HG03039 (cell line): Measurements from ENCODE around the gene PCCA.
"Not testable (repeated sequence)": the region's sequence is repeated elsewhere in the genome, so short reads cannot be mapped to it uniquely, and the experiment has no call there.

Experiments
- ATAC-seq: cut with Tn5 transposase; IDR thresholded peaks from one replicate; pipeline ENCODE4 v1.9.1; 2021; ENCODE audit warnings: mild to moderate bottlenecking, moderate library complexity; ENCODE audit not compliant: unreplicated experiment

The PCCA gene, protein sequence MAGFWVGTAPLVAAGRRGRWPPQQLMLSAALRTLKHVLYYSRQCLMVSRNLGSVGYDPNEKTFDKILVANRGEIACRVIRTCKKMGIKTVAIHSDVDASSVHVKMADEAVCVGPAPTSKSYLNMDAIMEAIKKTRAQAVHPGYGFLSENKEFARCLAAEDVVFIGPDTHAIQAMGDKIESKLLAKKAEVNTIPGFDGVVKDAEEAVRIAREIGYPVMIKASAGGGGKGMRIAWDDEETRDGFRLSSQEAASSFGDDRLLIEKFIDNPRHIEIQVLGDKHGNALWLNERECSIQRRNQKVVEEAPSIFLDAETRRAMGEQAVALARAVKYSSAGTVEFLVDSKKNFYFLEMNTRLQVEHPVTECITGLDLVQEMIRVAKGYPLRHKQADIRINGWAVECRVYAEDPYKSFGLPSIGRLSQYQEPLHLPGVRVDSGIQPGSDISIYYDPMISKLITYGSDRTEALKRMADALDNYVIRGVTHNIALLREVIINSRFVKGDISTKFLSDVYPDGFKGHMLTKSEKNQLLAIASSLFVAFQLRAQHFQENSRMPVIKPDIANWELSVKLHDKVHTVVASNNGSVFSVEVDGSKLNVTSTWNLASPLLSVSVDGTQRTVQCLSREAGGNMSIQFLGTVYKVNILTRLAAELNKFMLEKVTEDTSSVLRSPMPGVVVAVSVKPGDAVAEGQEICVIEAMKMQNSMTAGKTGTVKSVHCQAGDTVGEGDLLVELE

DNA sequence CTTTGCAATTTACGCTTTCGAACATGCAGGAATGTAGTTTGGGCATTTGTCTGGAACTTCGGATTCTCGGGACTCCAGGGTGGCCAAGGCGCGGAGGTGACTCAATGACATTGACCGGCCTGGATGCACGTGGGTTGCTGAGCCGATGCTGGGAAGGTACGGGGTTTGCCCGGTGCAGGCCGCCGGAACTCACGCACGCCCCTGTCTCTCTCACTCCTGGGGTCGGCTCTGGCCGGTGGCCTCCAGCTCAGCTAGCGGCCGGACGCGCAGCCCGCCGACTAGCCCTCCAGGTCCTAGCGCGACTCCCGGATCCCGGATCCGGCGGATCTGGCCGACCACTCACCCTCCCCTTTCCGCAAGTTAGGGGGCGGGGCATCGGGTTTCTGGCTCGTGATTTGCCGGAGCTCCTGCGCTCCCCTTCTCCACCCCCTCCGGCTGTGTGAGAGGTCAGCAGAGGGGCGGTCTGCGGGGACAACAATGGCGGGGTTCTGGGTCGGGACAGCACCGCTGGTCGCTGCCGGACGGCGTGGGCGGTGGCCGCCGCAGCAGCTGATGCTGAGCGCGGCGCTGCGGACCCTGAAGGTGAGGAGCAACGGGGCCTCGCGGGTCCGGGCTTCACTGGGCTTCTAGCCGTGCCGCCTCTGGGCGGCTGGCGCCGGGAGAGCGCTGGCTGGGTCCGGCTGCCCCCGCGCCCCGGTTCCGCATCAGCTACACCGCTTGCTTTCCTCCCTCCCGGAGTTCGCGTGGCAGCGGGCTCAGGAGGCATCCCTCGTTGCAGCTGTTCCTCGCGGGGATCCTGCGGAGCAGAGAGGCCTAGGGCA, at the start of gene PCCA:
Gene PCCA (plus strand): TSS at position 450 of the 821 bp plus-strand sequence. CDS start 28 bp downstream, at position 478.
- peak; percentile 97 for ATAC-seq

DNA sequence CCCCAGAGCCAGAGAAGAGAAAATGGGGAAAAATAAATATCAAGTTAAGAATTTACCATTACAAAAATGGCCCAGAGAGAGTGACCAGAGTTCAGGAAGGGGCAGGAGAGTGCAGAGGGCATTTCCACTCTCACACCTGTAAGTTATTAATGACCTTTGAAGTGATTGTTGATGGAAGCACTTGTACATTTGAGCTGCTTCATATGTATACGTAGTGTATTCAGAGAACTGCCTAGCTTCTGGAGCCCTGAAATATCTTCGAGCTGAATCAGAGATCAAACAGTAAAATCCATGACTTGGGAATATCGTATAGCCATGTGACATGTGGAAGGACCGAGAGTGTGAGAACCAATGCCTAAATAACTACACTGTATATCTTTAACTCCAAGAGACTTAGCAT, 49.2 kb upstream of the PCCA start:
- ATAC-seq = no peak

DNA sequence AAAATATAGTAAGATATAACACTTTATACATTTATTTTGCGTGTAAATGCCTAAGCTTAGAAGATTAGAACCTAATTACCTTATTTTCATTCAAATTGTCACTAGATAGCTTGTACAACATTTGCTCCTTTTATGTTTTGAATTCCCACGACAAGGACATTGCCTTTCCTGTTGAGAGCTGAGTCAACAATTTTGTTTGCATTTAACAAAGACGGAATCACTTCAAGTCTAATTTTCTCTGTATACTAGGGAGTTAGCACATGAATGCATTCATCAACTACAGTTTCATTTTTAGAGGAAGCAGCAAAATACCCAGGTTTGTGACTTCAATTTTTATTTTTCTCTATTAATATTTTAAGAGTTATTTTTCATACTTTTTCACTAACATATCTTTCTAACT, 48.7 kb upstream of the PCCA start:
- ATAC-seq = no peak

DNA sequence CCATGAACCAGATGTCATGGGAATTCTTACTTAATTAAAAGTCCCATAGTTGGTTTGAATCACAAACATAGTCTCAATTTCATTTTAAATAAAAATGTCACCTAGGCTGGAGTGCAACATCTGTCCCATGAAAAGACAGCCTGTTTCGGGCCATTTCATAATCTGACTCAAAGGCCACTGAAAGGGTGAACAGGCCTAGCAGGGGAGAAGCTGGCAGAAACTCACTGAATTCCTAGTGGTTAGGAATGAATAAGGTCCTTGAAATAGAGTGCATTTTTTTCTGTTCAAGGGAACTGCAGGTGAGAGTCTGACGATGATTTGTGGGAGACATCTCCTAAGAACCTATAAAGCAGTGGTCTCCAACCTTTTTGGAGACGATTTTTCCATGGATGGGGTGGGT, 44.0 kb upstream of the PCCA start:
- no peak for ATAC-seq

DNA sequence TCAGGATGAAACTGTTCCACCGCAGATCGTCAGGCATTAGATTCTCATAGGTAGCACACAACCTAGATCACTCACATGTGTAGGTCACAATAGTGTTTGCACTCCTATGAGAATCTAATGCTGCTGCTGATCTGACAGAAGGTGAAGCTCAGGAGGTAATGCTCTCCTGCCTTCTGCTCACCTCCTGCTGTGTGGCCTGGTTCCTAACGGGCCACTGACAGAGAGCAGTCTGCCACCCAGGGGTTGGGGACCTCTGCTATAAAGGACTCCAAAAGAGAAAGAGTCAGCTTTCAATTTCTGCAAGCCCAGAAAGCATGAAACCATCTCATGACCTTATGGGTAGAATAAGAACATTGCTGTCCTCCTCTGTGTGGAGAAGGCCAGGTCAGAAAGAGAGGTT, 43.5 kb upstream of the PCCA start:
- ATAC-seq = no peak

DNA sequence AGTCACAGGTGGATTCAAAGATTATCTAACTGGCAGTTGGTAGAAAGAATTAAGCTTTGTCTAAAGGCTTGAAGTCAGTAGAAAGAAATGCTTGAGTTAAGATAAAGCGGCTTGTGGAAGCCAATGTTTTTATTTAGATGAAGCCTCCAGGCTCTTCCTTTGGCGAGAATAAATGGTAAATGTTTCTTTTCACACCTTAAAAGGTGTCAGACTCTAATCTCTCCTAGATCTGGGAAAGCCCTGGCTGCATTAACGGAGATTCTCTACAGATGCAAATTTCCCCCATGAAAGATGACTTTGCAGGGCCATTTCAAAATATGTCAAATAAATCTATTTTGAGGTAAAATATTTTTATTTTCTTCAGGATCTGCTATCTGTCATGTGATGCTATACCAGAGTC, 37.8 kb upstream of the PCCA start:
- ATAC-seq = no peak

DNA sequence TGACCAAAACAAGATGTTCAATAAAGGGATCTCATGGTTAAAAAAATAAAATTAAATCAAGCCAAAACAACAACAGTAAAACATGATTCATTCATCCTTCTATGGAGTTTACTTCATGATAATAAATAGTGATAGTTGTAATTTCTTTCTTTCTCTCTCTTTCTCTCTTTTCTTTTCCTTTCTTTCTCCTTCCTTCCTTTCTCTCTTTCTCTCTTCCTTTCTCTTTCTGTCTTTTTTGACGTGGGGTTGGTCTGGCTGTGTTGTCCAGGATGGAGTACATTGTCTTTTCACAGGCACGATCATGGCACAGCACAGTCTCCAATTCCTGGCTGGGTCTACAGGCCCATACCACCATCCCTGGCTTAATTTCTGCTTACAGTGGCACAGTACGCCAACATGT, 29.1 kb upstream of the PCCA start:
- ATAC-seq = no peak

DNA sequence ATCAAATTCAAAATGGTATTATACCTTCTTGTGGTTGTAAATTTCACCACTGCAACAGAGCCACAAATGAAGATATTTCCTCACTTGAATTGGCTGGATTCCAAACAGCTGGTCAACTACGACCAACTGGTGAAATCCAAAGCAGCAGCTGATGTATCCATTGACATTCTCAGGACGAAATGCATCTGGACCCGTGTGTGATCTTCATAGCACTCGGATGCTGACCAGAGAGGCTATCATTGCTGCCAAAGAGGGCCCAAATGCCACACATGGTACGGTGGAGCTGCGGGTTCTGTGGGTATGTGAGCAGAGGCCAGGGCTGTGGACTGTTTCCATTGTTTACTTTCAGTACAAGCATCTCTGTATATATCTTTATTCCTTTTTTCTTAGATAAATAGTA, 25.6 kb upstream of the PCCA start:
- no peak for ATAC-seq

DNA sequence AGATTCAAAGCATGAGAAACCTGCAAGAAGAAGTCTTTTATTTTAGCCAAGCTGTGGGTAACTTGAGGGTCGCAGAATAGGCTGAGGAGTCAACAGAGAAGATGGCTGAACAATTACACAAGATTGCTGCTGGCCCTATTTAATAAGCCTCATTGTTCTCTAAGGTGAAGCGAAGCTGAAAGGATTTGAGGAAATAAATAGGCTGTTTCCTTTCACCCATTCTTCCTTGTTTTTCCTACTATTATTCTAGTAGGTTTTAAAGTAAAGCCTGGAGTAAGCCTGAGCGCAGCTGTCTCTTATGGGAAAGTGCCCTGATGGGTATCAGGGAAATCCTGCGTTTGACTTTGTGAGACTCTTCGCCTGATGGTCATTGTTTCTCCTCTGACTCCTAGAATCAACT, 25.0 kb upstream of the PCCA start:
- ATAC-seq = no peak

DNA sequence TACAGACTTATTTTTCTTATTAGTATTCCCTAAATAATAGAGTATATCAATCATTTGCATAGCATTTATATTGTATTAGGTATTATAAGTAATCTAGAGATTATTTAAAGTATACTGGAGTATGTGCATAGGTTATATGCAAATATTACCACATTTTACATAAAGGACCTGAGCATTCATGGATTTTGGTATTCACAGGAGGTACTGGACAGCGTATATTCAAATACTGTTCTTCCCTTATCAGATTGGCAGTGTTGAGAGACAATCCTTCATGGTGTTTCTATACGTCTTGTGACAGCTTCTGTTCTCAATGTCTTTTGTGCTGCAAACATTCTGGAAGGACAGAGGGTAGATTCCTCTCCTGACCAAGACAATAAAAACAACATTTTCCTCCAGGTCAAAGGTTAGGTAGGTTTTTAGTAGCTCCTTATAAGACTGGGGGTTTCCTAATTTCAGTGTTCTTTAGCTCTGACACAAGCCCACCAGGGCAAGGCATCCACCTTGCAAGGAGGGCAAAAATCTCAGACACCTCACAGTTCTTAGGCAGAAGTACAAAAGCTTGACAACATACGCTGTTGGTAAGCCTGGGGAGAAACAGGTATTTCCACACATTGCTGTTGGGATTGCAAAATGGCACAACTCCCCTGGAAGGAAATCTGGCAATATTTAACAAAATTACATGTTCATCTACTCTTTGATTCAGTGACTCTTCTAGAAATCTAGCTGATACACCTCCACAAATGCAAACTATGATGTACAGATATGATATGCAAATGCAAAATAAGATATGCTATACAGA, 20.6 kb upstream of the PCCA start:
- ATAC-seq = no peak

DNA sequence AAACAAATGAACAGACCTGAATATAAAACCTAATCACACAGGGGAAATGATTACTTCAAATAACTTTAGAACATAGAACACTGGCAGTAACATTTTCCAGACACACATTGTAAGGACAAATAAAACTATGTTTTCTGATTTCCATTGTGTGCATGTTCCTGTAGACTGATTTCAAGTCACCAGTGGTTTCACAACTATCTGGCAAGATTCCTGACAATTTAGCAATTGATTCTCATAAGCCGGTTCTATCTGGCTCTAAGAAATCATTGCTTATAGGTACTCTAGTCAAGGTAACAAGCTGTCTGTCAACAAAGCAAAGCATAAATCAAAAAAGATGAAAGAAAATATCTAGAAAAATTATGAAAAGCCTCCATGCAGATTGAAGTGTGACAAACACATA, 19.6 kb upstream of the PCCA start:
- no peak for ATAC-seq

DNA sequence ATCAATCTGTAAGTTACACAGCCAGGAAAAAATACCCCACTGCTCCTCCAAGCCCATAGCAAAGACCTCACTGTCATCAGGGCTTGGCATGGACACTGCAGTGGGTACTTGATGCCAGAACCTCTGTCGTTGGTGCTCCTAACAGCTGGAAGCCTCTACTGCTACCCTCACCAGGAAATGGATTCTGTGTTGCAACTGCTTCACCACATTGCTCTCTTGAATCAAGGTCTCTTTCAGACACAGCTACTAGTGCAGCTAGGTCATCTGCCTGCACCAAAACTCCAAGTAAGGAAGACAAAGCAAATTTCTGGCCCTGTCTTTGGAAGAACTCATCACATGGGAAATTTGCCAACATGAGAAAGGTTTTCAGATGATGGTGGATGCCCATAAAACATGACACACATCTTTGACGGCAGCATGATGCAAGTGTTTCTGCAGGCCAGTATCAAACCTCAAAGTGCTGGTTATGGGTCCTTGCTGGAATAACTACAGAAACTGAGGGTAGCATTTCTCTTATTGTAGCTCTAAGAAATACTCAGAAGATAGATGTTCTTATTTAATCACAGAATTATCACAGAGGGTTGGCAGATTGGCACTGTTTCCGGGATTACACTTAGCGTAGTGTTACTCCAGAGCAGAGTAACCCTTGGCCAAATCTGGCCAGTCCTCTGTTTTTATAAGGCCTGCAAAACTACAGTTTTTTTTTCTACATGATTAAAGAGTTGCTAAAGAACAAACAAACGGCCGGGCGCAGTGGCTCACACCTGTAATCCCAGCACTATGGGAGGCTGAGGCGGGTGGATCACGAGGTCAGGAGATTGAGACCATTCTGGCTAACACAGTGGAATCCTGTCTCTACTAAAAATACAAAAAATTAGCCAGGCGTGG, 12.9 kb upstream of the PCCA start:
- no peak for ATAC-seq

DNA sequence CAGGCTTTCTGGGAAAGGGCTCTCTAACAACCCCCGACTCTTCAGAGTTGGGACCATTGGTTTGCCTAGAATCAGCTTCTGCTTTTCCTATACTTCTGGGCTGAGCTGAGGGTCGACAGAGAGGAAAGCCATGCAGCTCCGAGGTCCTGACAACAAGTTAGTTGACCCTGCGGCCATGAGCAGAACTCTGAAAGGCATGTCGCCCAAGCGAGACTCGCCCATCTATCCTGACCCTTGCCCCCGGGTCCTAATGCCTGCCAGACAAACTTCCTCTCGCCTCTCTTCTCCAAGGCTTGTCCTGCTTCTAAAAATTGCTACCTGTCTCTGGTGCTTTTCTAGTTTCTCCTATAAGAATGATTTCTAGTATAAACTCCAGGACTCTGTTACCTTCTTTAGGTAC, 9.9 kb upstream of the PCCA start:
- ATAC-seq = not testable (repeated sequence)

DNA sequence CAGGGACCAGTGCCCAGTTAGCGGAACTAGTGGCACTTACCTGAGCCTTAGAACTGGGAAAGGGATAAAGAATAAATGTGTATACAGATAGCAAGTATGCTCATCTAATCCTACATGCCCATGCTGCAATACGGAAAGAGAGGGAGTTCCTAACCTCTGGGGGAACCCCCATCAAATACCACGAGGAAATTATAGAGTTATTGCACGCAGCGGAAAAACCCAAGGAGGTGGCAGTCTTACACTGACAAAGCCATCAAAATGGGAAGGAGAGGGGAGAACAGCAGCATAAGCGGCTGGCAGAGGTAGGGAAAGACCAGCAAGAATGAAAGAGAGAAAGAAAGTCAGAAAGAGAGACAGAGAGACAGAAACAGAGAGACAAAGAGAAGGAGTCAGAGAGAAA, 5.5 kb upstream of the PCCA start:
- ATAC-seq = not testable (repeated sequence)

DNA sequence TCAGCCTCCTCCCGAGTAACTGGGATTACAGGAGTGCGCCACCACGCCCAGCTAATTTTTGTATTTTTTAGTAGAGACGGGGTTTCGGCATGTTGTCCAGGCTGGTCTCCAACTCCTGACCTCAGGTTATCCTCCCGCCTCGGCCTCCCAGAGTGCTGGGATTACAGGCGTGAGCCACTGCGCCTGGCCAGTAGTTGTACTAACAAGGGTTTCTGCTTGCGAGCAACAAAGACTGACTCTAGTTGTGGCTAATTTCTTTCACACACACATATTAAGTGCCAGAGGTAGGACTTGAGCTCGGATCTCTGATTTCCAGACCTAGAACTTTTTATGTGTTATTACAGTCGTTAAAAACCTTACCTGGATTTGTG, 635 bp upstream of the PCCA start:
- ATAC-seq = no peak

DNA sequence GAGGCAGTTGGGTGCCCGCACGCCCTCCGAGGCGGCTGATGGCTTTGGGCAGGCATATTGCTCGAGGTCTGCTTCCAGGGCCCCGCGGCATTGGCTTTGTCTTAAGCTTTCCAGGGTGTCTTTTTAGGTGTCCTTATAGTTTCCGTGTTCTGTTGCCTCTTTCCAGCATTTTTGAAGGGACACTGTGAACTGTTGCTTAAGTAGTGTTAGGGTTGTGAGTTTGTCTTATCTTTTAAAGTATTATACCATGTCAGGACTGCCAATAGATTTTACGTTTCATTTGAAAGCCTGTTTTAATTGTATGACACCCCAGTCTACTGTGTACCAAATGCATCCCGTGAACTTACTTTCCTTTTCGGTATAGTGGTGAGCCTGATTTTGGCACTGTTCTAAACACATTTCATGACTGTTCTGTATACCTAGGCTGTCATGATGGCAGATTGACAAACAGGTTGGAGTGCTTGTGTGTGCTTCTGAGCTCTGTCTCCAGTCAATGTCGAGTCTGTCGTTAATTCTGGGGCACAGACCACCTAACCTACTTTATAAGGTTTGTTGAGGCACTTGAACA, 656 bp downstream of the PCCA start:
- ATAC-seq = no peak

DNA sequence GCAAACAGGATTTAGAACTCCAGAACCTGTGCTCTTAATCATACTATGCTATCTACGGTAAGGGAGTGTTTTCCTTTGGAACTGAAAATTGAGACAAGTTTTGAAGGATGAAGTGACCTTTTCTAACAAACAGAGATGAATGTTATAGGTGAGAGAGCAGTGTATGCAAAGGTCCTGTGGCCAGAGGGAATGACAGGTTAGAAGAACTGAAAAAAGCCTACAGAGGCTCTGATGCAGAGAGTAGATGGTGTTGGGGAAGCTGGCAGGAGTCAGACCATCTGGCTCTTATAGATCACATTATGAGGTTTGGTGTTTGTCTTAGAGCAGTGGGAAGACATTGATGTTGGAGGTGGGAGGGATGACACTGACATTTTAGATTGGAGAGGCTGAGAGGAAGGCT, 2.0 kb downstream of the PCCA start:
- no peak for ATAC-seq

DNA sequence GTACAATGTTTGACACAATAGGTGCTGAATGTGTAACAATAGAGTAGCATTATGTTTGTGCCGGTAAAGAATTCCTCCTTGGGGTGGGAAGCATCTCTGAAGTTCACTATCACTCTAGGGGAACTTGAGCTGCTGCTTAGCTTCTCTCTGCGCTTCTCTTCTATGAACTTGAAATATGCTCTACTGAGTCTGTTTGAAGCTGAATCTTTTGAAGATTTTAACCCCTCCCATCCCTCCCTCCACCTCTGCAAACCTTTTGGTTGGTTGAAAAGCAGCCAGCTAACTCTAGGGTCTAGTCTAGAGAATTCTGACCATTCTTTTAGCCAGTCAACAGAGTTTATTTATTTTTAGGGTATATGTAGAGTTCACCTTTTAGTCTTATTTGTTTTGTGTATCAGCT, 2.5 kb downstream of the PCCA start:
- ATAC-seq = no peak

DNA sequence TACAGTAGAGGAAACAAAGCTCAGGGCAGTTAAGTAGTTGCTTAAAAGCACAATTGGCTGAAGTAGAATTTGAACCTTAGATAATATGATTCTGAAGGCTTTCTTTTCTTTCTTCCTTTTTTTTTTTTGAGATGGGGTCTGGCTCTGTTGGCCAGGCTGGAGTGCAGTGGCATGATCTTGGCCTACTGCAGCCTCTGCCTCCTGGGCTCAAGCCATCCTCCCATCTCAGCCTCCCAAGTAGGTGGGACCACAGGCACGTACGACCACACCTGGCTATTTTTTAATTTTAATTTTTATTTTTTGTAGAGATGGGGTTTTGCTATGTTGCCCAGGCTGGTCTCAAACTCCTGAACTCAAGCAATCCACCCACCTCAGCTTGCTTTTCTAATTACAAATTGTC, 3.4 kb downstream of the PCCA start:
- ATAC-seq = not testable (repeated sequence)

DNA sequence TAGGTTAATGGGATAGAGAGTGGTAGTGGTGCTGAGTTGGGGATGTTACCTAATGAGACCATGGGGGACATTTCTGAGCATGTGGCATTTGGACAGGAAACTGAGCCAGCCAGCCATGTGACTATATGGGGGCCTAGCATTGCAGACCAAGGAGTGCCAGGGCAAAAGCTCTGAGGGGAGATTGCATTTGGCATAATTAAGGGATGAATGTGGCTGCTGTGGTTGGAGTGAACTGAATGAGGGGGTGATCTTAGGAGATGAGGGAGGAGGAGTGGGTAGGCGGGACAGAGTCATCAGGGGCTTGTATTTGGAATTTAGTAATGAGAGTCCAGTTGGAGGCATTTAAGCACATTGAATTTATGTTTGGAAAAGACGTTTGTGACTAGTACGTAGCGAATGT, 6.6 kb downstream of the PCCA start:
- no peak for ATAC-seq
